ES-I3 (cell line): Measurements from ENCODE around the gene TPRG1.

ENCODE experiments used
- H3K36me3 ChIP-seq: 2 replicates; pipeline ENCODE4 v1.6.1; 2013; ENCODE audit warnings: mild to moderate bottlenecking, low read length, control low read depth, moderate library complexity; ENCODE audit not compliant: insufficient read depth
- H3K4me1 ChIP-seq: 2 replicates; pipeline ENCODE4 v1.6.1; 2013; ENCODE audit warnings: mild to moderate bottlenecking, control low read depth, low read length; ENCODE audit not compliant: insufficient read depth
- H3K9ac ChIP-seq: 2 replicates; pipeline ENCODE4 v1.6.1; 2013; ENCODE audit warnings: low read depth, mild to moderate bottlenecking, low read length, moderate library complexity
- H3K9me3 ChIP-seq: 2 replicates; pipeline ENCODE4 v1.6.1; 2013; ENCODE audit warnings: mild to moderate bottlenecking, low read length, moderate library complexity; ENCODE audit not compliant: control insufficient read depth, insufficient read depth

The TPRG1 gene

DNA sequence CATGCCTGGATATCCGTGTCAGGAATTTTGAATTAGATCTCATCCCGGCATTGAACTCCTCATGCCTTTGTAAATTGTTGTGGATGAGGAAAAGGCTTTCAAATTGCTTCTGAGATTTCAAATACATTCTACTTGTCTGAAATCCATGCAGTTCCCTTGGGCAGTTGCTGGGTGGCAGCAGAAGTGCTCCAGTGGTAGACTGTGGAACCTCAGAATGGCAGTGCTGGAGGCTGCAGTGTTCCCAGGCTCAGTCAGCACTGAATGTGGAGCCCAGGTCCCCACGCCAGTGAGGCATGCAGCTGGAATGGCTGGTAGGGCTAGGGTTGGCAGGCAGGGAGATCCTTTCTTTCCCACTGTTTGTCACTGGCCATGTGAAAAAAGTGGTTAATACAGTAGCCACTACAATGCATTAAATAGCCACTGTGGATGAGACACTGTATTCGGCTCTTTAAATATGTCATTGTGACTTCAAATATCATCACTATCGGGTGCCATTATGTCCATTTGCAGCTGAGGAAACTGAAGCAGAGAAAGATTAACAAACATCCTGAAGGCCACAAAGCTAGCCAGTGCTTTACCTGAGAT, 98.6 kb downstream of the TPRG1 start:
- no peaks in the 10 kb centered on the region for H3K4me1 ChIP-seq
- no peak overlapping the region for H3K9ac ChIP-seq
- no peaks in the 10 kb centered on the region for H3K9me3 ChIP-seq
- H3K36me3 ChIP-seq = no peaks in the 10 kb centered on the region

DNA sequence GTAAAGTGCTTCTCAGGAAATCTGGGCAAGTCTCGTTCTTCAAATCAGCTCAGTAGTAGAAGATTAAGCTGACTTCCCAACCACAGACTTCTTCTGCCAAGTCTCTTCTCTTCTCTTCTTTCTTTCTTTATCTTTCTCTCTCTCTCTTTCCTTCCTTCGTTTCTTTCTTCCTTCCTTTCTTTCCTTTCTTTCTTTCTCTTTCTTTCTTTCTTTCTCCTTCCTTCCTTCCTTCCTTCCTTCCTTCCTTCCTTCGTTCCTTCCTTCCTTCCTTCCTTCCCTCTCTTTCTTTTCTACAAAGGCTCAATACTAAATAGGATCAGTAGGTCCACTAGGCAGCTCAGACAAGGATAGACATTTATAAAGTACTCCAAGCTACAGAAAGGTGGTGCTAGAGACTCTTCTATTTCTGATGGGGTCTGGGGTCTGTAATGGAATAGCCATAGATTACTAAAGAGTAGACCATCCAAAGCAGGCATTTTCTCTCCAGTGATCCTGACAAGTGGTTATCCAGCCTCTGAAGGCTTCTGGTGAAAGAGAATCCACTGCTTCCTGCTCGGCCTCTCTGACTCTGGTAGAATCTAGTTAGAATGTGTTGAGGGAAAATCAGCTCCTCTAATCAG, 100.8 kb downstream of the TPRG1 start:
- no peaks in the 10 kb centered on the region for H3K4me1 ChIP-seq

DNA sequence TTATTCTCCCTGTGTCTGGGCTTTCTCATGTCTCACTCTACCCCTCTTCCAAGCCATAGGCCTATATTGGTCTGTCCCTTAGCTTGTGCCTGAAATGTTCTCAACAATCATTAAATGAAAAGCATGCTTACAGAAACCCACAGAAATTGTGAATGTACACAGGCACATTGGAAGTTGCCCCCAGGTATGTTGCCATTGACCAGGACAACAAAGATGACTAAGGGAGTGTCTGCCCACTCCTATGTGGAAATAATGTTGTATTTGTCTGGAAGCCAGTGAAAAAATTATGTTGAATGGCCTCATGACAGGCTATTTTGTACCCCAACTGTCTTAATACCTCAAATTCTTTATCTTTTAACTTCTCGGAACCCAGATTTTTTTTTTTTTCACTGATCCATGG, 102.0 kb downstream of the TPRG1 start:
- Histone ChIP-seq H3K4me1 (no peaks in the 10 kb centered on the region), H3K36me3 (no peaks in the 10 kb centered on the region), H3K9ac (no peak overlapping the region), H3K9me3 (no peaks in the 10 kb centered on the region)

More for the DNA sequence above, 100.8 kb downstream of the TPRG1 start:
- Histone ChIP-seq H3K36me3 (no peaks in the 10 kb centered on the region), H3K9me3 (no peaks in the 10 kb centered on the region), H3K9ac (no peak overlapping the region)

DNA sequence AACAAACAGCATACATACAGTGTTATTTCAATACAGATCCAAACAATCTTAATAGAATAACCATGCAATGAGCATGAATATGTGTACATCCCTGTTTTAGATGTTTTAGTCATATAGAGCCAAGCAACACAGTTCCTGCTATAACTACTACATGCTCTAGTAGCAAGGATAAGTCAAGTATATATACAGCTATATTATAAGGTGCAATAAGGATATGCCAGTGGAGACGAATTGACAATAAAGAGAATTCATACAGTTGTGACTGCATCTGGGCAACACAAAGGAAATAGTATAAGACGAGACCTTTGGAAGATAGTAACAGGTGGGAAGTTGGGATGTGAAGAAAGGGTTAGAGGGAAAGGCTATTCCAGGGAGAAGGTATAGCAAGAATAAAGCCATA, 103.4 kb downstream of the TPRG1 start:
- Histone ChIP-seq H3K9ac (no peak overlapping the region), H3K36me3 (no peaks in the 10 kb centered on the region), H3K9me3 (no peaks in the 10 kb centered on the region), H3K4me1 (no peaks in the 10 kb centered on the region)

DNA sequence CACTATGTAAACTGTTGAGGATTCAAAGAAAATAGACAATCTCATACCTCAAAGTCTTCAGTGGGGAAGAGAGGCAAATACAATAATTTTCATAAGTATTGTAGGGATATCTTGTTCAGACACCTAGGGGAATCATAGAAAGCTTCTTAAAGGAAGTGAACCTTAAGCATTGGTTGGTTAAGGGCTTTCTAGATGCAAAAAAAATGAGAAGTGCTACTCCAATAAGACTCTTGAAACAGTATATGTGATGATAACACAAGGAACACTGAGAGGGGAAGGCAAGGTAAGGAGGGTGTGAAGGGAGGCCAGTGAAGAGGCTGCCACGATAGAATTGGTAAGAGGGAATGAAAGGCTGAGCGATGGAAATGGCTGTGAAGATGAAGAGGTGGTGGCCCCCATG, 104.1 kb downstream of the TPRG1 start:
- Histone ChIP-seq H3K9me3 (no peaks in the 10 kb centered on the region), H3K36me3 (no peaks in the 10 kb centered on the region), H3K9ac (no peak overlapping the region), H3K4me1 (no peaks in the 10 kb centered on the region)

DNA sequence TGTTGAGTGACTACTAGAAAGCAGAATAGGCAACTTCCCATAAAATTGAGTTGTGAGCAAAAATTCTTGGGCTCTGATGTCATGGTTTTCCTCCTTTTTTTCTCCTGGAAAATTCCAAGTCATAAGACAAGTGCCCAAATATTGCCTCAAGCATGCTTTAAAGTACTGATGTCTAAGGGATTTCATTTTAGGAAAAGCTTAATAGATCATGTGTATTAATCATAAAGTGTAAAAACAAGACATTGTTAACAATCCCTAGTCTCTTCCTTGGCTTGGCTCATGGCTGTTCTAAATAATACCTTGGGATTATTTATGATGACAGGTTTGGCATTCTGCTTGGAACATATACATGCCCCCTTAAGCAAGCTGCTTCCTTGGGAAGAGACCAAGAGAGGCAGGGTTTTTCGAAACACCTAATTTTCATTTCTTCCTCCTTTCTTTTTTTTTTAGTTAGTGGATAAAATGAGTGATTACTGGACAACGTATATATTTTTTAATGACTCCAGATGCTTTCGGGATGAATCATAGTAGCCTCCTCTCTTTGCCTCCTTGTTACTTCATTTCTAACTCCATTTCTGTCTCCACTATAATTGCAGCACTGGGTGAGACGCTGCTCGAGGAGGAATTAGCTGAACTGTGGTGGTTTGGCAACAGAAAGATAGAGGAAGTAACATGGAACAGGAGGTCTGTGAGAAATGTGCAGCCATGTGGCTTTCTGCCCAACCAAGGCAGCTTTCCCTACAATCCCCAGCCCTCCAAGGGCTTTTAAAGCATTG, 104.9 kb downstream of the TPRG1 start:
- Histone ChIP-seq H3K36me3 (no peaks in the 10 kb centered on the region), H3K9ac (no peak overlapping the region), H3K4me1 (no peaks in the 10 kb centered on the region), H3K9me3 (no peaks in the 10 kb centered on the region)

DNA sequence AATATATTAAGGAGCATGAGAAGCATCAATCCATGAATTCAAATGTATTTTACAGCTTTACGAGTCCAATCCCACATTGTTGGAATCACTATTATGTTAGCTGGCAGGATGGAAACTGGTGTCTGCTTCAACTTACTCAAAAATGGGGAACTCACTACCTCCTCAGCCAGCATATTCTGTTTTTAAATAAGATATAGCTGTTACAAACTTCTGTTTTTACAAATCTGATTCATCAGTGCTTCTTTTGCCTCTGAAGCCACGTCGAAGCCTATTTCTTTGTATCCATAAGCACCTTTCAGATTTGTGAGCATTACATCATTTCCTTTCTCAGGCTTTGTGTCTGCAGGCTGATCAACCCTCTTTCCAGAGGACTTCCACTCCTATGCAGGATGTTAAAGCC, 105.9 kb downstream of the TPRG1 start:
- no peaks in the 10 kb centered on the region for H3K36me3 ChIP-seq
- no peak overlapping the region for H3K9ac ChIP-seq
- no peaks in the 10 kb centered on the region for H3K4me1 ChIP-seq
- no peaks in the 10 kb centered on the region for H3K9me3 ChIP-seq

DNA sequence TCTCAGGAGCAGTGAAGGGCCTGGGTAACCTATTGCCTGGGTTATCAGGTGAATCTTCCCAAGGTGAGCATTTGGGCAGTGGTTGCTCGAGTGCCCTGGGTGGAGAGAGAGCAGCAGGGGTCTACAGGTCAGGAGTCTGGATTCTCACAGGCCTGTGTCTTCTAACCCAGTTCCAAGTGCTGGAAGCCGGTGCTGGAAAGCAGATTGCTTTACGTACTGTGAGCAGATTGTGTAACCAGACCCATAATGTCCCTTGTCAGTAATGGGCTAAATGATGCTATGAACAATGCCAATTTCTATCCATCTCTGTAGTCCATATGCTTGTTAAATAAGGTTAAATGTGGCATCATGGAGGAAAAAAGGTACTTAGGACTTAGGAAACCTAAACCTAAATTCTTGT, 106.5 kb downstream of the TPRG1 start:
- Histone ChIP-seq H3K4me1 (no peaks in the 10 kb centered on the region), H3K9me3 (no peaks in the 10 kb centered on the region), H3K36me3 (no peaks in the 10 kb centered on the region), H3K9ac (no peak overlapping the region)

DNA sequence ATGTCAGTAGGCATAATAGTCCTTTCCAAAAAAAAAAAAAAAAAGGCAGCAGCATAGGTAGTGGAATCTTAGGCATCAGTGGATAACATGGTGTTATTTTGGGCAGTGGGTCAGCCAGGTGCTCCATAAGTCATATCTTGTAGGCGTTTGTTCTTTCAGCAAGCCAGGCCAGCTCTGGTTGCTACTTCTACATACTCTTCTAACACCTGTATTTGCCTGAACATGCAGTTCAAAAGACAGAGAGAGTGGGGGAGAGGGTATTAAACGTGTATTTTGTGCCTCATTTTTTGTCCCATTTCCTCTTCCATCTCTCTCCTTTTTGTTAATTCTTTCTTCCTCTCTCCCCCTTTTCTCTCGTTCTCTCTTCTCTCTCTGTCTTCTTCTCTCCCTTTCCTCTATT, 110.4 kb downstream of the TPRG1 start:
- Histone ChIP-seq H3K36me3 (no peaks in the 10 kb centered on the region), H3K9ac (no peak overlapping the region), H3K4me1 (no peaks in the 10 kb centered on the region), H3K9me3 (no peaks in the 10 kb centered on the region)

DNA sequence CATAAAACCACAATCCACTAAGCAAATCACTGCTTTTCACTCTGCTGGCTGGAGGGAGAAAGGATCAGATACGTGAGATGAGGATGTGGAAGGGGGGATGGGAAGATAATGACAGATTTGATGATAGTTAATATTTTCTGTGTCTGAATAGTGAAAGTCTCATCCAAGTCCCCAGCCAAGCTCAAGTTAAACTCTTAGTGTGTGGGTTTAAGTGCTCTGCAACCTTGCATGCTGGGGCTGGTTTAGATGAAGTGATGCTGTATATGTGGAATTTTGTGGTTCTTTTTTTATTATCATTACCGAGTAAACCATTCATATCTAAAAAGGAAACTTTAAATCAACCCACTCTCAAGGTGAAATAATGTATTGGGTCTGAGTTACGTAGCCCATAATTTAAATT, 111.0 kb downstream of the TPRG1 start:
- H3K9ac ChIP-seq = no peak overlapping the region
- no peaks in the 10 kb centered on the region for H3K36me3 ChIP-seq
- no peaks in the 10 kb centered on the region for H3K4me1 ChIP-seq

DNA sequence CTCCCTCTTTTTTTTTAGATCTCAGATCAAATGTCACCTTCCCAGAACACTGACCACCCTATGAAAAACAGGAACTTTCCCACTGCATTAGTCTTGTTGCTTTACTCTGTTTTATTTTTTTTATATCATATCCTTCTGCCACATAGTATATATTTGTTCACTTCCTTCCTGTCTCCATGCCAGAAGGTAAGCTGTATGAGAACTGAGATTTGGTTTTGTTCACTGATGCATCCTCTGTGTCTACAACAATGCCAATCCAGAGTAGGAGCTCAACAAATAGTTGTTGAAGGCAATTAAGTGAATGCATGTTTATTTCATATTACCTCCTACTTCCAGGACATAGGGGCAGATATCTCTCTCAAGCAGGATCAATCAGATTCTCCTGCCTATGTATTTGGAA, 114.4 kb downstream of the TPRG1 start:
- Histone ChIP-seq H3K4me1 (no peaks in the 10 kb centered on the region), H3K9ac (no peak overlapping the region), H3K36me3 (no peaks in the 10 kb centered on the region), H3K9me3 (no peaks in the 10 kb centered on the region)

More for the DNA sequence above, 111.0 kb downstream of the TPRG1 start:
- no peaks in the 10 kb centered on the region for H3K9me3 ChIP-seq

DNA sequence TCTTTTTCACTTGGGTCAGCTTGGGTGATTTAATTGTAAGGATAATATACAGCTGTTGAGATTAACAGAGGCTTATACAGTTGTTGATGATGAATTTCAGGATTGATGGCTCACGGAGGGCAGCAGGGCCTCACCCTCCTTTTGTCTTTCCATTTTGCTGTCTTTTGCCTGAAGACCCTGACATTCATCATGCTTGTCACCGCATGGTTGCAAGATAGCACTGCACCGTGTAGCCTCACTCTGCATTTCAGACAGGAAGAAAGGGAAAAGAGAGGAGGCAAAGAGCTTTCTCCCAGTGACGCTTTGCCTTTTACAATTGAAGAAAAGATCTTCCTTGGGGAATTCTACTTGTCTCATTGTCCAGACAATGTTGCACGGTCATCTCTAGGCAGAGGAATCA, 115.1 kb downstream of the TPRG1 start:
- Histone ChIP-seq H3K9me3 (no peaks in the 10 kb centered on the region), H3K36me3 (no peaks in the 10 kb centered on the region), H3K9ac (no peak overlapping the region), H3K4me1 (no peaks in the 10 kb centered on the region)

DNA sequence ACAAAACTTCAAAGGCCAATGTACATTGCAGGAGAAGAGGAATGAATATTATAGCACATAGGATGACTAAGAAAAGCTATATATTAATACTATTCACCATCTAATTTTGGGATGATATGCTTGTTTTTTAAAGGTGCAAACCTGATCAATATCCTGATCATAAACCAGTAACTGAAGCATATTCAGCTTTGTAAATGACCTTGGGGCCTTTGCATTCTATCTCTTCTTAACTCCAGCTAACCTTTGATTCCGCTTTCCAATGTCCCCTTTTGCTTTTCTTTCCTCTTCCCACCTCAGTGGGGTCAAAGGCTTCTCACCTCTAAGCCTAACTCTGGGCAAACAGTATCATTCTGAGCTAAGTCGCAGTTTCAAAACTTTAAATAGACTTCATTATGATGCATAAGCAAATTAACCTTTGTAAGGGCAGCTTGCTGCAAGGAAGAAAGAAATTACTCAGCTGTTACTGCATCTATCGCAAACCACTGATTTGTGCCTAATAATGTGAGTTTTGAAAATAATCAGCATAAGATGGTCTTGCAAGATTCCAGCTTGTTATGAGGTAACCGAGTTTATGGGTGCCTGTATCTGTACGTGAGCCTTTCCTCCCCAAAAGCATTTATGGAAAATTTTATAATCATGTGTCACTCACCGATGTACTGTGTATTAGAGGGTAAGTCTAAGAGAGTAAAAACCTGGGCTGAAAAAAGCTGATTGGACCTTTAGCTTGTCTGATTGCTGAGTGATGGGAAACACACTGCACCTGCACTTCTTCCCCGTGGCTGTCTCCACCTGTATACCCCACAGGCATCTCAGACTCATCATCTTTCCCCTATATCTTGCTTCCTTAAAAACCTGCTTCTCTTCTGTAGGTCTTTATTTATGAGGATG, 116.8 kb downstream of the TPRG1 start:
- no peaks in the 10 kb centered on the region for H3K36me3 ChIP-seq
- no peaks in the 10 kb centered on the region for H3K9me3 ChIP-seq
- no peak overlapping the region for H3K9ac ChIP-seq
- peaks cover 5% of the 10 kb centered on the region for H3K4me1 ChIP-seq

DNA sequence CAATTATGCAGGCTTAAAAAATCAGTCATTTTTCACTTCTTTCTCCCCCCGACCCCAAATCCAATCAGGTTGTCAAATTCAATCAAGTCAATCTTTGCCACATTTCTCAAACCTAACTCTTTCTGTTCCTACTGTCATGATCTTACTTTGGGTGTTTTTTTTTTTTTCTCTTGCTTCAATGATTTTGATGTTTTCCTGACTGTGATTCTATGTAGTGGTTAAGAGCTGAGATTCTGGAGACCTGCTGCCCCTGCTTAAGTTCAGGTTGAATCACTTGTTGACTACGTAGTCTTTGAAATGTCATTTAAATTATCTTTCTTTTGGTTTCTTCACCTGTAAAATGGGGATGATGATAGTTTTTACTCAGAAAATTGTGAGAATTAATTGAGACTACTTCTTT, 117.5 kb downstream of the TPRG1 start:
- H3K4me1 ChIP-seq = peaks cover 5% of the 10 kb centered on the region

More for the DNA sequence above, 117.5 kb downstream of the TPRG1 start:
- Histone ChIP-seq H3K36me3 (no peaks in the 10 kb centered on the region), H3K9ac (no peak overlapping the region), H3K9me3 (no peaks in the 10 kb centered on the region)
